WTC11 (cell line): Measurements from ENCODE around the gene IL2RA. TPM values are rescaled to one million over a fixed set of nuclear protein-coding genes. Genes with fewer than 3 reads are reported as not detected.

Experiments used
- total RNA-seq: library from RNA; stranded (reverse); gene quantifications from 3 replicates; pipeline ENCODE4 v1.2.3, GENCODE V29; 2021

The IL2RA gene
- total RNA-seq, 1 experiment from 2014 or later, result 0.31 TPM

Other genes with a start within 250 kb of the IL2RA start
- 319 to 326 TPM (median 321 TPM) in 3 replicates for gene GDI2, start 248.9 kb downstream of the IL2RA start, total RNA-seq
- 12.2 to 13.6 TPM (median 12.6 TPM) in 3 replicates for gene ANKRD16, start 172.5 kb downstream of the IL2RA start, total RNA-seq
- 62.8 to 66.8 TPM (median 63.7 TPM) in 3 replicates for gene FBH1, start 172.1 kb downstream of the IL2RA start, total RNA-seq
- 1.9 to 2.2 TPM (median 2.0 TPM) in 3 replicates for gene IL15RA, start 84.8 kb downstream of the IL2RA start, total RNA-seq
- gene RBM17, start 26.7 kb upstream of the IL2RA start, total RNA-seq, result 117 to 160 TPM (median 118 TPM) in 3 replicates
- gene PFKFB3, start 140.6 kb upstream of the IL2RA start, total RNA-seq, result 30.6 to 42.5 TPM (median 40.7 TPM) in 3 replicates